Stimulated activated CD8-positive, alpha-beta memory T cell treated with anti-CD3 and anti-CD28 coated beads, Interleukin-12 subunit alpha, Interleukin-12 subunit beta, amount 100 ng/mL, for 4 hours (primary cell): ENCODE results near the gene FNIP2.
"Not testable (repeated sequence)": the region's sequence is repeated elsewhere in the genome, so short reads cannot be mapped to it uniquely, and the experiment has no call there.

Source experiments
- DNase-seq: peaks from one replicate; pipeline ENCODE4 v3.0.0-alpha.2; 2020; ENCODE audit warnings: low read depth

FNIP2 gene

DNA sequence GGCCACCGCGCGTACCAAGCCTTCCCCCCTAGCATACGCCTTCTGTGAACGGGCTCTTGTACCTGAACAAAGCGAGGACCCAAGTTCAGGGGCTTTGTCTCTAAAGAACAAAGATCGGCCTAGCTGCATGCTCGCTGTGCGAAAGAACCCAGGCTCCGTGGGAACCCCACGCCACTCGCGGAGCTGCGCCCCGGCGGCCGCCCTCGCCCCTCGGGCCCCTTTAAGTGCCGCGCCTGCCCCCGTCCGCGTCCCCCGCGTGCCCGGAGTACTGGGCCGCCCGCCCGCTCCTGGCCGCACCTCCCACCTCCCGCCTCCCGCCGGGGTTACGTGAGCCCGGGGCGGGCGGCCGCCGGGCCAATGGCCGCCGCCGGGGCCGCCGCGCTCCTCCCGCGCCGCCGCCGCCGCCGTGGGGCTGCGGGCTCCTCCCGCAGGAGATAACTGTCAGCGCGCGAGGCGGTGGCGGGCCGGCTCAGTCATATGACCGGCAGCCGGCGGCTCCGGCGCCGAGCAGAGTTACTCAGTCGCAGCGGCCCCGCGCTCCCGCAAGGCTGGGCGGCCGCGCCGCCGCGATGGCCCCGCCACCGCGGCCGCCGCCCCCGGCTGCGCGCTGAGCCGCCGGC, at the start of gene FNIP2:
Gene FNIP2 (plus strand): TSS at position 472 of the 620 bp plus-strand sequence. CDS start 187 bp downstream, outside the sequence.
- peak; percentile 53 for DNase-seq

DNA sequence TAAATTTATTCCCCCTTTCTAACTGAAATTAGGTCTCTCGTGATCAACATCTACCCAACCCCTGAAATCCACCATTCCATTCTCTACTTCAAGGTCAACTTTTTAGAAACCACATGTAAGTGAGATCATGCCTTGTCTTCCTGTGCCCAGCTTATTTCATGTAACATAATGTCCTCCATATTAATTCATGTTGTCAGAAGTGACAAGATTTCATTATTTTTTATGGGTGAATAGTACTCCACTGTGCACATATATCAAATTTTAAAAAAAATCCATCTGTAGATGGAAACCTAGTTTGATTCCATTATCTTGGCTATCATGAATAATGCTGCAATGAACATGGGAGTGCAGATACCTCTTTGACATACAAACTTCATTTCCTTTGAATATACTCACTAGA, 47.1 kb upstream of the FNIP2 start:
- no peak for DNase-seq

DNA sequence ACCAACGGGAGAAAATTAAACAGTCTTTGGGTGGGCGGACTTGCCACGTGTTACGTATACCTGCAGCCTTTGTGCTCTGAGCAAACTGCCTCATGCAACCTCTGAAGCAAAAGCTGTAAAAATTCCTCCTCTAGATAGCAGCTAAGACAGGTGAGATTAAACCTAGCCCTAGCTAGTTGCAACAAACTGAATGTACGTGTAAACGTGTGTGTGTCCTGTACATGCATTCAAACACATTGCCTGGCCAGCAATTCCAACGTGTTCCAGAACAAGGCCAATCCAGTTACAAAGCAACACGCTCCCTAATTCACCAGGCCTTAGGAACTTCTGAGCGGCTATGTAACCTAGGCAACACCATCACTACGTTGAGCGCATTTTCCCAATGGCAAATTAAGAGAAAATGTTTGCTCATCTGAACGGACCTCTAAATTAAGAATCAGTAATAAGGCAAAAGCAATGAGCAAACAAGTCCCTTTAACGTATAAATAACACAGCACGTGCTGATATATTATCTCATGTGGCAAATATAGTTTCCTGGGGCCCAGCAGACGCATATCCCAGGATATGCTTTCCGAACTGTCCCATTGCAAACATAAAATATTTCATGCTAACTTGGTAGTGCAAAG, 46.4 kb upstream of the FNIP2 start:
- no peak for DNase-seq

- peak; percentile 79 for DNase-seq
Measured at GRCh38 chr4:158722917-158723793, 45.7 kb upstream of the FNIP2 start, which contains the start of gene PPID. Gene PPID, minus strand, starts transcription at chr4:158723396. Its CDS starts 108 bp downstream, at chr4:158723288.

GRCh38 chr4:158724637-158725036, 44.2 kb upstream of the FNIP2 start:
- DNase-seq = no peak

DNA sequence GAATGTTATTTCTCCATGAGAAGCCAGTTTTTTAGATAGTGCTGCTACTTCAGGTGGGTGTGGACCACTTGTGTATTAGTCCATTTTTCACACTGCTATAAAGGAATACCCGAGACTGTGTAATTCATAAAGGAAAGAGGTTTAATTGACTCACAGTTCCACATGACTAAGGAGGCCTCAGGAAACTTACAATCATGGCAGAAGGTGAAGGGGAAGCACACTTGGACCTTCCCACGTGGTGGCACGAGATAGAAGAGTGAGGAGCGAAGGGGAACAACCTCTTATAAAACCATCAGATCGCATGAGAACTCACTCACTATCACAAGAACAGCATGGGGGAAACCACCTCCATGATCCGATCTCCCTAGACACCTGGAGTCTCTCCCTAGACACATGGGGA, 42.2 kb upstream of the FNIP2 start:
- no peak for DNase-seq

GRCh38 chr4:158728236-158728635, 40.6 kb upstream of the FNIP2 start:
- DNase-seq = no peak

DNA sequence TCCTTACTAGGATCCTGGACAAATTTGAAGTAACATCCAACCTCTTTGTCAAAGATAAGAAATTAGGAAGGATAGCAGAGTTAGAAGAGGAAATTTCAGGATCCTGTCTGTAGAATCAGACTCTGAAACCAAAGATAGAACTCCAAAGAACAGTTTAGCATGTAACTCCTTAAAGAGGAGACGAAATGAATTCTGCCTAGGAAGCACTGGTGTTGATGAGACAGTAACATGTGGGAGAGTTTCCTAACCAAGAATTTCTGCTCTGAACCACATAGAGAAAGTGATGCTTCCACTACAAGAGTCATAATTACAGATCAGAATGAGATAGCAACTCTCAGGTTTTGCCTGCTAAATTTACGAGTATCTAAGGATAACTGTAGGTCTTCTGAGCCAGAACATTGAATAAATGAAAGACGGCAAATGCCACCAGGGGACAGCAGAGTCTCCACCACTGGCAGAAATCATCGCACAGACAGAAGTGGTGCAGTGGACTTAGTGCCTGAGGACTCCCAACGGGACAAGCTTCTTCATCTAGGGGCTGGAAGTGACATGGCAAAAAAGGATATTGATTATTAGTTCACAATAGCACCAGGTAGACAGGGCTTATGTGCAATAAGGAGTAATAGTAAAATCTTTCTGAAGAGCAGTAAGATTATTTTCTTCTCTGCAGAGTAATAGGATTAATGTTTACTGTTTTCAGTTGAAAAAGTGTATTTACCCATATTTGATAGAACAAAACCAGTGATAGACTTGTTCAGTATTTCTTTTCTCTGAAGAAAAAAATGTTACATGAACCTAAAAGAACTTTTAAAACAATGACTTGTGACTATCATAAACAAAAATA, 38.9 kb upstream of the FNIP2 start:
- DNase-seq = peak; percentile 4

- no peak for DNase-seq
Measured at GRCh38 chr4:158738866-158739265, 30.0 kb upstream of the FNIP2 start.

DNA sequence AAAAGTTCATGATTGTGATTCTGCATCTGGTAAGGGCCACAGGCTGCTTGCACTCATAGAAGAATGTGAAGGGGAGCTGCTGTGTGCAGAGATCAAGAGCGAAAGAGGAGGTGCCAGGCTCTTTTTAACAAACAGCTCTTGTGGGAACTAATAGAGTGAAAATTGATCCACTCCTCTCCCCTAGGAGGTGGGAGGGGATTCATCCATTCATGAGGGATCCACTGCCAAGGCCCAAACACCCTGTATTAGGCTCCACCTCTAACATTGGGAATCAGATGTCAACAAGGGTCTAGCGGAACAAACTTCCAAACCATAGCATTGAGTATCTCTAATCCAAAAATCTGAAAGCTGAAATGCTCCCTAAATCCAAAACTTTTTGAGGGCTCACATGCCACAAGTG, 29.2 kb upstream of the FNIP2 start:
- no peak for DNase-seq

- DNase-seq = no peak
Measured at GRCh38 chr4:158741326-158742021, 27.4 kb upstream of the FNIP2 start.

DNA sequence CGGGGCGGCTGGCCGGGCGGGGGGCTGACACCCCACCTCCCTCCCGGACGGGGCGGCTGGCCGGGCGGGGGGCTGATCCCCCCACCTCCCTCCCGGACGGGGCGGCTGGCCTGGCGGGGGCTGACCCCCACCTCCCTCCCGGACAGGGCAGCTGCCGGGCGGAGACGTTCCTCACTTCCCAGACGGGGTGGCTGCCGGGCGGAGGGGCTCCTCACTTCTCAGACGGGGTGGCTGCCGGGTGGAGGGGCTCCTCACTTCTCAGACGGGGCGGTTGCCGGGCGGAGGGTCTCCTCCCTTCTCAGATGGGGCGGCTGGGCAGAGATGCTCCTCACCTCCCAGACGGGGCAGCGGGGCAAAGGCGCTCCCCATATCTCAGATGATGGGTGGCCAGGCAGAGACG, 22.3 kb upstream of the FNIP2 start:
- DNase-seq = not testable (repeated sequence)

- DNase-seq = no peak
Measured at GRCh38 chr4:158750379-158750778, 18.4 kb upstream of the FNIP2 start.

- no peak for DNase-seq
Measured at GRCh38 chr4:158754385-158755180, 14.2 kb upstream of the FNIP2 start.

DNA sequence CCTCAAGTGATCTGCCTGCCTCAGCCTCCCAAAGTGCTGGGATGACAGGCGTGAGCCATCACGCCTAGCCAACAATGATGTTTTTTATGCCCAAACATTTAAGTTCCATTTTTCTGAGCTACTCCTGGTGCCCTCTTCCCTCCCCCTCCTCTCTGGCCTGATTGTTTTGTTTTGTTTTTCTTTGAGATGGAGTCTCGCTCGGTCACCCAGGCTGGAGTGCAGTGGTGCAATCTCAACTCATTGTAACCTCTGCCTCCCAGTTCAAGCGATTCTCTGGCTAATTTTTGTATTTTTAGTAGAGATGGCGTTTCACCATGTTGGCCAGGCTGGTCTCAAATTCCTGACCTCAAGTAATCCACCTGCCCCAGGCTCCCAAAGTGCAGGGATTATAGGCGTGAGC, 13.0 kb upstream of the FNIP2 start:
- not testable (repeated sequence) for DNase-seq

- DNase-seq = no peak
Measured at GRCh38 chr4:158756588-158756987, 12.2 kb upstream of the FNIP2 start.

GRCh38 chr4:158758142-158758541, 10.7 kb upstream of the FNIP2 start:
- no peak for DNase-seq

DNA sequence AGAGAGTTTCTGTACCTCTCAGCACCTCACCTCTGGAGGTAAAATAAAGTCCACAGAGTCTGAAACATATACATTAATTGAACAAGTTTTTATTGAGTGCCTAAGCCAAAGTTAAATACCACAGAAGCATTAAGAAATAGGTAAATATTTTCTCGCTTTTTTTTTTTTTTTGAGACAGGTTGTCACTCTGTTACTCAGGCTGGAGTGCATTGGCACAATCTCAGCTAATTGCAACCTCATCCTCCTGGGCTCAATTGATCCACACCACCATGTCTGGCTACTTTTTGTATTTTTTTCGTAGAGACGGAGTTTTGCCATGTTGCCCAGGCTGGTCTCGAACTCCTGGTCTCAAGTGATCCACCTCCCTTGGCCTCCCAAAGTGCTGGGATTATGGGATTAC, 10.1 kb upstream of the FNIP2 start:
- DNase-seq = no peak

DNA sequence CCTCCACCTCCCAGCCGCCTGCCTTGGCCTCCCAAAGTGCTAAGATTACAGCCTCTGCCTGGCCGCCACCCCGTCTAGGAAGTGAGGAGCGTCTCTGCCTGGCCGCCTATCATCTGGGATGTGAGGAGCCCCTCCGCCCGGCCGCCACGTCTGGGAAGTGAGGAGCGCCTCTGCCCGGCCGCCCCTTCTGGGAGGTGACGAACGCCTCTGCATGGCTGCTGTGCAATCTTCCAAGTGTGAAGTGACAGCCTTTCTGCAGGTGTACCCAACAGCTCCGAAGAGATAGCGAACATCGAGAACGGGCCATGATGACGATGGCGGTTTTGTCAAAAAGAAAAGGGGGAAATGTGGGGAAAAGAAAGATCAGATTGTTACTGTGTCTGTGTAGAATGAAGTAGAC, 9.3 kb upstream of the FNIP2 start:
- DNase-seq = not testable (repeated sequence)

GRCh38 chr4:158760866-158761265, 8.0 kb upstream of the FNIP2 start:
- DNase-seq = no peak

DNA sequence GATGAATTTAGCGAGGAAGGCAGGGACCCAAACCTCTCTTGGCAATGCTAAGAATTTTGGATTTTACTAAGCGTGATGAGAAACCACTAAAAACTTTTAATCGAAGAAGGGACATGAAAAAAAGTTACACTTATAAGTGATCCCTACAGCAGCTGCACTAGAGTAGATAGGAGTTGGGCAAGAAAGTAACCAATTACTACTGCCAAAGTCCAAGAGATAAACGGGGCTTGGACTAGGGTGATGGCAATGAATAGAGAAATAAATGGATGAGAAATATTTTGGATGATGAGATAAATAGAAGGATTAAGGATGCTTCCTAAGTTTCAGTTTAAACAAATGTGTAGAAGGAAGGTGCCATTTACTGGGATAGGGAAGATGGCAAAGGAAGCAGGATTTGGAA, 6.3 kb upstream of the FNIP2 start:
- no peak for DNase-seq
